Measurements from ENCODE around the gene ATP2B3. TPM values are rescaled to one million over a fixed set of nuclear protein-coding genes. Genes with fewer than 3 reads are reported as not detected.

Gene ATP2B3
- total and polyA plus RNA-seq, 2 donors (not counting 3 experiments of a cell fraction or from before 2014, with no cell fraction given) = 0.01 to 0.07 TPM

DNA sequence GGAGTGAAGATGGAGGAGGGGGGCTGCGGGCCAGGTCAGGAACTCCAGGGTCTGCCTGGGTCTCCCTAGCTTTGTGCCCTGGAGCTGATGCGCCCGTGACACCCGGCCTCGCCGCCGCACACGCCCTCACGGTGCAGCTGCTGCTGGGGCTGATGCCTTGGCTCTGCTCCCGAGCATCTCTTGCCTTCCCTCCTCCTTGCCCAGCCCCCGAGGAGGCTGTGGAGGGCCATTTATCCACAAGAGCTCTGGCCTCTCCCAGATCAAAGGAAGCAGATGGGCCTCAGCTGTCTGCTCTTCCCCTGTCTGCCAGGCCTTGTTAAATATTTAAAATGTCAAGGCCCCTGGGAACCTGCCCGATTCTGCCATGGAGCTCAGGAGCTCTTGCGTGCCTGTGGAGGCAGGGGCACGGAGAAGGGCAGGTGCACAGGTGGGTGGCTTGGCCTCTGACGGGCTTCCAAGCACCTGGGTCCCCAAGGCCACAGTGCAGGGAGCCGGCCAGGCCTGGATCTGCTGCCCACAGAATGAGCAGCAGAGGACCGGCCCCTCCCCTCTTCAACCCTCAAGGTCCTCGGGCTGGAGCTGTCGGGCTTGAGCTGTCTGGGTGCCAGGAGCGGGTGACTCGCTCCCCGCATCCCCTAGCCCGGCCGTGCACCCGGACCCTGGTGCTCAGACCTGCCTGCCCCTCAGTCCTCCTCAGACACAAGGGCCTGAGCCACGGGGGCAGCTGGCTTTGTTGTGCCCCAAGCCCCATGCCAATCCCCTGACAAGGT is 20.3 kb downstream of the ATP2B3 start:
- ChIA-PET POLR2A (no interaction called here), CTCF (interaction anchor here (0.8 to 3.8 kb wide), 2 partner anchors 17 to 131 kb away, joined by 3 to 60 read pairs; no protein-coding TSS in a partner anchor)
- no peak overlapping the region for H3K27ac ChIP-seq (ENCODE audit: insufficient read depth, low read depth, low read length)
- no peak overlapping the region for H3K9ac ChIP-seq (replicated peaks; ENCODE audit: extremely low read depth, insufficient read depth, low read length)
- H3K79me2 ChIP-seq (ENCODE audit: control insufficient read depth, insufficient read depth, low read length) = no peaks in the 10 kb centered on the region
- intact Hi-C loops (cut with micrococcal nuclease) (loop anchor here (2.0 kb wide), 1 partner anchor 131 kb away; no protein-coding TSS in a partner anchor), dilution Hi-C loops (cut with MboI; ENCODE audit: extremely low pct_ligation_motif_present, low sequenced_read_pairs) (no loop called here)
- no peaks in the 10 kb centered on the region for H3K27me3 ChIP-seq (ENCODE audit: control insufficient read depth in 2 of 2, insufficient read depth in 2 of 2, low read length in 2 of 2)
- BruUV-seq (replicated peaks) = no TSS peak
- no peak overlapping the region for H3K4me2 ChIP-seq (ENCODE audit: insufficient read depth, low read length)
- H3K36me3 ChIP-seq (ENCODE audit: control insufficient read depth in 2 of 2, extremely low read depth in 1 of 2, insufficient read depth in 2 of 2, low read length in 2 of 2) = no peaks in the 10 kb centered on the region
- no peaks in the 10 kb centered on the region for H3K4me1 ChIP-seq (ENCODE audit: control insufficient read depth, extremely low read depth, insufficient read depth, low read length)
- no peak for TF ChIP-seq POLR2AphosphoS5 (IDR thresholded peaks at IDR 0.05; ENCODE audit: insufficient read depth, low read depth, low read length)
- no peak for TF ChIP-seq POLR2A (IDR thresholded peaks at IDR 0.05; ENCODE audit: low read depth, low read length)
- no peak for TF ChIP-seq FOS (IDR thresholded peaks at IDR 0.05; ENCODE audit: borderline replicate concordance, insufficient read depth, low read length)
- TF ChIP-seq, protein P1, sequence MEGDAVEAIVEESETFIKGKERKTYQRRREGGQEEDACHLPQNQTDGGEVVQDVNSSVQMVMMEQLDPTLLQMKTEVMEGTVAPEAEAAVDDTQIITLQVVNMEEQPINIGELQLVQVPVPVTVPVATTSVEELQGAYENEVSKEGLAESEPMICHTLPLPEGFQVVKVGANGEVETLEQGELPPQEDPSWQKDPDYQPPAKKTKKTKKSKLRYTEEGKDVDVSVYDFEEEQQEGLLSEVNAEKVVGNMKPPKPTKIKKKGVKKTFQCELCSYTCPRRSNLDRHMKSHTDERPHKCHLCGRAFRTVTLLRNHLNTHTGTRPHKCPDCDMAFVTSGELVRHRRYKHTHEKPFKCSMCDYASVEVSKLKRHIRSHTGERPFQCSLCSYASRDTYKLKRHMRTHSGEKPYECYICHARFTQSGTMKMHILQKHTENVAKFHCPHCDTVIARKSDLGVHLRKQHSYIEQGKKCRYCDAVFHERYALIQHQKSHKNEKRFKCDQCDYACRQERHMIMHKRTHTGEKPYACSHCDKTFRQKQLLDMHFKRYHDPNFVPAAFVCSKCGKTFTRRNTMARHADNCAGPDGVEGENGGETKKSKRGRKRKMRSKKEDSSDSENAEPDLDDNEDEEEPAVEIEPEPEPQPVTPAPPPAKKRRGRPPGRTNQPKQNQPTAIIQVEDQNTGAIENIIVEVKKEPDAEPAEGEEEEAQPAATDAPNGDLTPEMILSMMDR (IDR thresholded peaks at IDR 0.05; ENCODE audit: extremely low read depth in 1 of 2, insufficient read depth in 1 of 2, low read depth in 1 of 2, low read length in 2 of 2) = no peak
- no peak for TF ChIP-seq MYC (IDR thresholded peaks at IDR 0.05; ENCODE audit: low read depth, low read length)
- TF ChIP-seq, protein P2, sequence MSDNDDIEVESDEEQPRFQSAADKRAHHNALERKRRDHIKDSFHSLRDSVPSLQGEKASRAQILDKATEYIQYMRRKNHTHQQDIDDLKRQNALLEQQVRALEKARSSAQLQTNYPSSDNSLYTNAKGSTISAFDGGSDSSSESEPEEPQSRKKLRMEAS (IDR thresholded peaks at IDR 0.05; ENCODE audit: insufficient read depth, insufficient read length) = no peak
- no peaks in the 10 kb centered on the region for H3K9me3 ChIP-seq (replicated peaks; ENCODE audit: control insufficient read depth, insufficient read depth, low read length)
- no peaks in the 10 kb centered on the region for H4K20me1 ChIP-seq (replicated peaks; ENCODE audit: control insufficient read depth, extremely low read depth, insufficient read depth, low read length)
- H3K9me1 ChIP-seq (replicated peaks; ENCODE audit: control insufficient read depth, extremely low read depth, insufficient read depth, low read length) = no peaks in the 10 kb centered on the region
- no peak for FAIRE-seq
- no peak overlapping the region for H2AFZ ChIP-seq (ENCODE audit: low read depth, low read length)
- no peak for DNase-seq (ENCODE audit: low read depth, low spot score)
- no peak overlapping the region for H3K4me3 ChIP-seq (replicated peaks in 1 of 3; ENCODE audit: insufficient read depth in 1 of 3, low read depth in 1 of 3, low read length in 3 of 3)
